GM12873 (cell line): ENCODE measurements around the gene TKTL1.

ENCODE experiments used
- CTCF ChIP-seq: IDR thresholded peaks from 2 replicates; pipeline ENCODE4 v1.5.1; 2012; ENCODE audit warnings: low read depth, mild to moderate bottlenecking, moderate library complexity, low read length, control low read depth; ENCODE audit not compliant: insufficient read depth; ENCODE audit errors: missing control alignments

TKTL1 gene

DNA sequence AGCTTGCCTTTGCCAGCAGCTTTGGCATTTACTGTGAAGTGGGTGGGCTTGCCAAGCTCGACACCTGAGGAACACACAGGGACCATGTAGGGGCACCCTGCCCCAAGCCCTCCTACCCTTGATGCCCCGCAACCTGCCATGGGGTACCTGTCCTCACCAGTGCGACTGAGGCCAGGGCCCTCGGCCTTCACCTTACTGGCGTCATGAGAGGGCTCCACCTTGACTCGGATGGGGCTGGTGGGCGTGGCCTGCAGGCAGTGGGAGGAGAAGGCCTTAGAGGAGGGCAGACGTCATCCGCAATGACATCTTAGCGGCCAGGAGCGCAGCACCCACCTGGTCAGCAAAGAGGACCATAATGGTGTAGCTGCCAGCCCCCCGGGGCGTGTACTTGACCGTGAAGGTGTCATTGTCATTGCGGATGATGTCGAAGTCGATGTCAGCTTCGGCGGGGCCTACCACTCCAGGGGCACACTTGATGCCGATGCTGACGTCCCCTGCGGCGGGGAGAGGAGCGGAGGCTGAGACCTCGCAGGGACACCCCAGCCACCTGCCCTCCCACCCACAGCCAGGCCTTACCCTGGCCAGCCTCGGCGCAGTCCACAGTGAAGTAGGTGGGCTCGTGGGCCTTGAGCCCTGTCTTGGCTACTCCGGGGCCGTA, 66.6 kb downstream of the TKTL1 start:
- TF ChIP-seq CTCF, result no peak

DNA sequence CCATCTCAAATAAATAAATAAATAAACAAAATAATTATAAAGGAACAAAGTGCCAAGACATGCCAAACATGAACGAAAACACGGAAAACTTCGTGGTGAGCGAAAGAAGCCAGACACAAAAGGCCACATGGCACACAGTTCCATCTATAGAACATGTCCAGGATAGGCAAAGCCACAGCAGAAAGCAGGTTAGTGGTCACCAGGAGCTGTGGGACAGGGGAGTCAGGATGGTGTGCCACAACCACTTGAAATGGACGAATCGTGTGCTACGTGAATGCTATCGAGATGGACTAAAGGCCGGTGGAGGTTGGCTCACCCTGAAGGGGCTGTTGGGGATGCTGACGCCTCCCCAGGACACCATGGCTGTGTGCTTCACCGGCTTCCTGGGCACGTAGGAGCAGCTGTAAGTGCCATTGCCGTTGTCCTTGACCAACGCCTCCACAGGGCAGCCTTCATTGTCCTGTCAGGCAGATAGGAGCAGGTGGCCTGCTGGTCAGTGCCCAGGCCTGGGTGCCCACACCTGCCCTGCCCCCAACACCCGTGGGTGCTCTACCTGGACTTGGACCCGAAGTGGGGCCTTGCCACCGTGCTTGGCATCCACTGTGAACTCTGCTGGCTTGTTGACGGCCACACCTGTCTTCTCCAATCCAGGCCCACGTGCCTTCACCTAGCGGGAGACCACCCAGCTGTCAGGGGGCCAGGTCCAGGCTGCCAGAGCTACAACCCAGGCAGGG, 68.3 kb downstream of the TKTL1 start:
- TF ChIP-seq CTCF, result no peak

DNA sequence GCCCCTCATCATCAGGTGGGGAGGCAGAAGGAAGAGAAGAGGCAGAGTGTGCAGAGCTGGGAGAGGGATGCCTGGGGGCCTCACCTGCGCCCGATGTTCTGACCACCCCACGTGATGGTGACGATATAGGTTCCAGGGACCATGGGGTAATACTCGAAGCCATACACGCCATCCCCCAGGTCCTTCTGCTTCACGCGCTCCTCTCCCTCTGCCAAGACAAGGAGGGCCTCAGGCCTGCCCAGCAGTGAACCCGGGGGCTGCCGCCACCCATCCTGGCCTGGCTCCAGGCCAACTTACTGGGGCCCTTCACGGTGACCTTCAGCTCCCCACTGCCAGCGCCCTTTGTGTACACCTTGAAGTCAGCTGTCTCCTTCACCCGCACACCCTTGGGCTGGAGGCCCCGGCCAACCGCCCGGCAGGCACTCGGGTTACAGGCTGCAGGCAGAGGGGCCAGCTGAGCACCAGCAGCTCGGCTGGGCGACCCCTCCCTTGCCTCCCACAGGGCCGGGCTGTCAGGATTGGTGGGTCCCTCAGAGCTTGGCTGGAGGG, 69.5 kb downstream of the TKTL1 start:
- TF ChIP-seq CTCF, result no peak

DNA sequence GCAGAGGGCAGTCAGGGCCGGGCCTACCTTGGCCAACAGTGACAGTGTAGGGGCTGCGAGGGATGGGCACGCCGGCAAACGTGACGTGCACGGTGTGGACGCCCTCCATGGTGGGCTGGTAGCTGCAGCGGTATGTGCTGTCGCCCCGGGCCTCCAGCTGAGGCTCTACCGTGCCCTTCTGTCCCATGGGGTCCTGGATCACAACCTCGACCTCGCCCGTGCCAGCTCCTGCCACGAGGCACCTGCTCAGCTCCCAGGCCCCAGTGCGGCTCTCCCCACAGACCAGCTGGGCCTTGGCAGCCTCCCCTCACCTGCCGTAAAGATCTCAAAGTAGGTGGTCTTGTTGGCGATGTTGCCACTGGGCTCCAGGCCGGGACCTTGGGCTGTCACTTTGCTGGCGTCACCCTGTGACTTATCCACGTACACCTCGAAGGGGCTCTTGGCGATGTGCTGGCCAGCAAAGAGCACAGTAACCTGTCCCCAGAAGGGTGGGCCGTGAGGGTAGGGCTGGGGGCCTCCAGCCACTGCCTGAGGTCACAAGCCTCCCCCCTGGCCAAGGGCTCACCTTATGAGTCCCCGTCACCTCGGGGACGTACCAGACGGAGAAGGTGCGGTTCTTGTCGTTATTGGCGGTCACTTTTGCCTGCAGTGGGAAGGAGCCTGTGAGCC, 70.5 kb downstream of the TKTL1 start:
- TF ChIP-seq CTCF, result no peak

- no peak for TF ChIP-seq CTCF
Observed at GRCh38 chrX:154366666-154367055, 71.1 kb downstream of the TKTL1 start.

GRCh38 chrX:154367474-154368308, 72.1 kb downstream of the TKTL1 start:
- TF ChIP-seq CTCF, result no peak
